PC-3 (cell line): ENCODE results near the gene NPR3. TPM values are rescaled to one million over a fixed set of nuclear protein-coding genes. Genes with fewer than 3 reads are reported as not detected.

Experiments
- ATAC-seq: fragments of 200-7000 bp; cut with Tn5 transposase; 2 replicates; pipeline ENCODE4 v1.9.1; 2020; ENCODE audit warnings: mild to moderate bottlenecking, moderate library complexity
- BruUV-seq: library from RNA; stranded (reverse); fragments of 400-500 nt; replicated peaks from 2 replicates; lab custom pipeline; 2021; lab: Mats Ljungman, UMichigan
- CTCF ChIA-PET: fragments of 300-600 bp; sonication (Branson Sonifier 250); formaldehyde crosslinking; loops from one replicate; lab custom pipeline; 2022; ENCODE audit warnings: antibody characterized with exemption; lab: Charles Lee
- POLR2A ChIA-PET: fragments of 300-600 bp; sonication (Branson Sonifier 250); formaldehyde crosslinking; loops from one replicate; lab custom pipeline; 2022; ENCODE audit warnings: antibody characterized with exemption; ENCODE audit not compliant: unreplicated experiment; lab: Charles Lee
- DNase-seq: peaks from one replicate; pipeline ENCODE4 v3.0.0-alpha.2; 2015
- H2AFZ ChIP-seq: fragments of 300-600 bp; sonication (generic); 2 replicates; pipeline ENCODE4 v1.6.0; 2016; ENCODE audit warnings: antibody characterized with exemption, low read length
- H3F3A ChIP-seq: fragments of 300-600 bp; sonication (generic); one replicate; pipeline ENCODE4 v1.6.0; 2017; ENCODE audit warnings: antibody characterized with exemption, low read length, control low read depth, mild to moderate bottlenecking; ENCODE audit not compliant: unreplicated experiment
- H3K27ac ChIP-seq: fragments of 300-600 bp; sonication (generic); 2 replicates; pipeline ENCODE4 v1.5.1; 2016; ENCODE audit warnings: mild to moderate bottlenecking, low read length
- H3K27me3 ChIP-seq: fragments of 300-600 bp; sonication (generic); 2 replicates; pipeline ENCODE4 v1.6.1; 2016; ENCODE audit warnings: low read length, mixed read lengths
- H3K36me3 ChIP-seq: fragments of 300-600 bp; sonication (generic); 2 replicates; pipeline ENCODE4 v1.6.1; 2016; ENCODE audit warnings: low read depth, mixed run types, low read length, mixed read lengths
- H3K4me1 ChIP-seq: fragments of 300-600 bp; sonication (generic); 2 replicates; pipeline ENCODE4 v1.5.1; 2016; ENCODE audit warnings: low read length; ENCODE audit not compliant: insufficient read depth
- H3K4me2 ChIP-seq: fragments of 300-600 bp; sonication (generic); 2 replicates; pipeline ENCODE4 v1.6.0; 2016; ENCODE audit warnings: low read length
- H3K4me3 ChIP-seq: fragments of 300-600 bp; sonication (generic); 2 replicates; pipeline ENCODE4 v1.5.1; 2016; ENCODE audit warnings: mild to moderate bottlenecking, low read length, mixed read lengths
- H3K79me2 ChIP-seq: fragments of 300-600 bp; sonication (generic); 2 replicates; pipeline ENCODE4 v1.6.1; 2017; ENCODE audit warnings: low read length, mixed read lengths
- H3K9ac ChIP-seq: fragments of 300-600 bp; sonication (generic); 2 replicates; pipeline ENCODE4 v1.6.0; 2016; ENCODE audit warnings: mild to moderate bottlenecking, low read length
- H3K9me2 ChIP-seq: fragments of 300-600 bp; sonication (generic); replicated peaks from 2 replicates; pipeline ENCODE4 v1.6.1; 2016; ENCODE audit warnings: mixed run types, low read length, mixed read lengths
- H3K9me3 ChIP-seq: fragments of 300-600 bp; sonication (generic); 2 replicates; pipeline ENCODE4 v1.6.1; 2016; ENCODE audit warnings: low read length, mixed read lengths
- H4K20me1 ChIP-seq: fragments of 300-600 bp; sonication (generic); 2 replicates; pipeline ENCODE4 v1.6.1; 2016; ENCODE audit warnings: low read length, mixed read lengths
- EZH2 ChIP-seq: fragments of 300-600 bp; sonication (generic); IDR thresholded peaks from one replicate; pipeline ENCODE4 v1.6.1; 2017; ENCODE audit warnings: antibody characterized with exemption, mild to moderate bottlenecking, low read length; ENCODE audit not compliant: unreplicated experiment
- EZH2phosphoT487 ChIP-seq: fragments of 300-600 bp; sonication (generic); IDR thresholded peaks from 2 replicates; pipeline ENCODE4 v1.6.1; 2018; ENCODE audit warnings: mild to moderate bottlenecking, antibody characterized with exemption, low read length, borderline replicate concordance
- intact Hi-C: fragments of 100-400 bp; cut with micrococcal nuclease; formaldehyde crosslinking; loops from 2 replicates; pipeline ENCODE4 v1.9.0; 2023
- total RNA-seq: library from RNA; depleted of rRNA; stranded (reverse); fragments of >200 nt; gene quantifications from 2 replicates; pipeline ENCODE4 v1.2.3, GENCODE V29; 2014
- TF ChIP-seq, protein P1 (sequence below): fragments of 300-600 bp; sonication (generic); conservative IDR thresholded peaks from 2 replicates; pipeline ENCODE4 v1.5.1; 2017; ENCODE audit warnings: antibody characterized with exemption, low read depth, mild to moderate bottlenecking, low read length

The NPR3 gene
- total RNA-seq, 1 experiment from 2014 or later, result 3.9 TPM

- Histone ChIP-seq H3K4me2 (no peak overlapping the region), H4K20me1 (no peaks in the 10 kb centered on the region), H3K27me3 (no peaks in the 10 kb centered on the region), H3K4me3 (no peak overlapping the region), H2AFZ (no peak overlapping the region), H3K9me3 (no peaks in the 10 kb centered on the region), H3F3A (no peaks in the 10 kb centered on the region), H3K79me2 (no peaks in the 10 kb centered on the region), H3K27ac (no peak overlapping the region), H3K9me2 (no peaks in the 10 kb centered on the region), H3K4me1 (no peaks in the 10 kb centered on the region), H3K36me3 (no peaks in the 10 kb centered on the region), H3K9ac (no peak overlapping the region)
- POLR2A ChIA-PET, result no interaction called here
- intact Hi-C loops, result no loop called here
- DNase-seq (no peak), ATAC-seq (no peak)
- no TSS peak for BruUV-seq
- CTCF ChIA-PET, result no interaction called here
- TF ChIP-seq, protein P1, sequence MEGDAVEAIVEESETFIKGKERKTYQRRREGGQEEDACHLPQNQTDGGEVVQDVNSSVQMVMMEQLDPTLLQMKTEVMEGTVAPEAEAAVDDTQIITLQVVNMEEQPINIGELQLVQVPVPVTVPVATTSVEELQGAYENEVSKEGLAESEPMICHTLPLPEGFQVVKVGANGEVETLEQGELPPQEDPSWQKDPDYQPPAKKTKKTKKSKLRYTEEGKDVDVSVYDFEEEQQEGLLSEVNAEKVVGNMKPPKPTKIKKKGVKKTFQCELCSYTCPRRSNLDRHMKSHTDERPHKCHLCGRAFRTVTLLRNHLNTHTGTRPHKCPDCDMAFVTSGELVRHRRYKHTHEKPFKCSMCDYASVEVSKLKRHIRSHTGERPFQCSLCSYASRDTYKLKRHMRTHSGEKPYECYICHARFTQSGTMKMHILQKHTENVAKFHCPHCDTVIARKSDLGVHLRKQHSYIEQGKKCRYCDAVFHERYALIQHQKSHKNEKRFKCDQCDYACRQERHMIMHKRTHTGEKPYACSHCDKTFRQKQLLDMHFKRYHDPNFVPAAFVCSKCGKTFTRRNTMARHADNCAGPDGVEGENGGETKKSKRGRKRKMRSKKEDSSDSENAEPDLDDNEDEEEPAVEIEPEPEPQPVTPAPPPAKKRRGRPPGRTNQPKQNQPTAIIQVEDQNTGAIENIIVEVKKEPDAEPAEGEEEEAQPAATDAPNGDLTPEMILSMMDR, result no peak
- TF ChIP-seq EZH2 (no peak), EZH2phosphoT487 (no peak)
Measured at GRCh38 chr5:32720300-32720699, 9.2 kb downstream of the NPR3 start.

- Histone ChIP-seq H3K9me3 (no peaks in the 10 kb centered on the region), H3F3A (no peaks in the 10 kb centered on the region), H4K20me1 (no peaks in the 10 kb centered on the region), H3K27me3 (no peaks in the 10 kb centered on the region), H3K27ac (no peak overlapping the region), H3K4me3 (no peak overlapping the region), H3K9me2 (no peaks in the 10 kb centered on the region), H2AFZ (no peak overlapping the region), H3K36me3 (no peaks in the 10 kb centered on the region), H3K9ac (no peak overlapping the region), H3K79me2 (no peaks in the 10 kb centered on the region), H3K4me1 (no peaks in the 10 kb centered on the region), H3K4me2 (no peak overlapping the region)
- TF ChIP-seq, protein P1, result no peak
- TF ChIP-seq EZH2 (no peak), EZH2phosphoT487 (no peak)
- intact Hi-C loops, result no loop called here
- no TSS peak for BruUV-seq
- ATAC-seq (no peak), DNase-seq (no peak)
- ChIA-PET CTCF (no interaction called here), POLR2A (no interaction called here)
Measured at GRCh38 chr5:32721626-32722025, 10.5 kb downstream of the NPR3 start.

DNA sequence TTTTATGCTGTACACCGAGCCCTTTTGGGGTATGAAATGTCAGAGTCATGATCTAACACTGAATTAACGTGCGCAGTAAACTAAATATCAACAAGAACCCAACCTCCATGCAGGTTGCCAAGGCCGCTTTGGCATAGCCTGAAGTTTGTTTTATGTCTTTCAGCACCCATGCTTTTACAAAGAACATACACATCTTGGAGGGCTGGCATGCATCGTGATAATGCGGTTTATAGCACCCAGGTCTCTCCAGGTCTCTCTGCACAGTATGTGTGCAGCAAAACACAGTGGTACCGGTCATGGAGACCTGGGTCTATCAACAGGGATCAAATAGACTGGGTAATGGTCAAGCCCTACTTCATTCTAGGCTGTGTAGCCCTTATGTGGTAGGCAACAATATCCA lies 11.8 kb downstream of the NPR3 start:
- H3K9me2 ChIP-seq, result no peaks in the 10 kb centered on the region
- ATAC-seq (no peak), DNase-seq (no peak)
- H2AFZ ChIP-seq, result no peak overlapping the region
- no peak overlapping the region for H3K4me2 ChIP-seq
- H3F3A ChIP-seq, result no peaks in the 10 kb centered on the region
- H3K79me2 ChIP-seq, result no peaks in the 10 kb centered on the region
- no peaks in the 10 kb centered on the region for H3K36me3 ChIP-seq
- ChIA-PET POLR2A (no interaction called here), CTCF (interaction anchor here (0.5 kb wide), 1 partner anchor 194 kb away, joined by 3 read pairs; no protein-coding TSS in a partner anchor)
- no peaks in the 10 kb centered on the region for H4K20me1 ChIP-seq
- intact Hi-C loops, result no loop called here
- BruUV-seq, result no TSS peak
- no peaks in the 10 kb centered on the region for H3K27me3 ChIP-seq
- H3K4me3 ChIP-seq, result no peak overlapping the region
- no peak overlapping the region for H3K27ac ChIP-seq
- TF ChIP-seq EZH2phosphoT487, result no peak
- TF ChIP-seq, protein P1, result no peak
- no peak overlapping the region for H3K9ac ChIP-seq
- H3K9me3 ChIP-seq, result no peaks in the 10 kb centered on the region
- no peaks in the 10 kb centered on the region for H3K4me1 ChIP-seq
